Thyroid gland (tissue), 4 donors: ENCODE data around the gene STARD9.

Experiments
- CTCF ChIP-seq, 6 experiments: fragments of 200-600 bp in 3 of 6; fragments of 450-650 bp in 3 of 6; sonication (generic) in 3 of 6; IDR thresholded peaks; one replicate each; pipeline ENCODE4 v1.5.1; 2016 to 2019; ENCODE audit warnings: antibody characterized with exemption in 6 of 6, mild to moderate bottlenecking in 2 of 6, inconsistent platforms in 1 of 6, moderate library complexity in 1 of 6
- POLR2A ChIP-seq, 2 donors: fragments of 450-650 bp; IDR thresholded peaks; one replicate each; pipeline ENCODE4 v1.6.1; 2017; ENCODE audit warnings: antibody characterized with exemption in 2 of 2, mild to moderate bottlenecking in 2 of 2, moderate library complexity in 1 of 2

GRCh38 chr15:42695527-42696071, 120.2 kb downstream of the STARD9 start:
- TF ChIP-seq CTCF (IDR thresholded peaks at IDR 0.05), result no peak
- no peak for TF ChIP-seq POLR2A (IDR thresholded peaks at IDR 0.05)
